DOHH2 (cell line): Measurements from ENCODE around the gene OTUD6A.

Experiments
- H3F3A ChIP-seq: fragments of 200-600 bp; sonication (generic), shearing (Covaris generic); 2 replicates; pipeline ENCODE4 v1.6.0; 2016; ENCODE audit warnings: antibody characterized with exemption, mild to moderate bottlenecking; ENCODE audit not compliant: control insufficient read depth, insufficient read depth
- H3K27ac ChIP-seq: fragments of 200-600 bp; sonication (generic); 2 replicates; pipeline ENCODE4 v1.5.1; 2014; ENCODE audit warnings: low read depth, mild to moderate bottlenecking, low read length, moderate library complexity
- H3K27me3 ChIP-seq: fragments of 200-600 bp; sonication (generic); 2 replicates; pipeline ENCODE4 v1.6.1; 2014; ENCODE audit warnings: mild to moderate bottlenecking, low read length, mixed read lengths; ENCODE audit not compliant: control insufficient read depth
- H3K36me3 ChIP-seq: fragments of 200-600 bp; sonication (generic); 2 replicates; pipeline ENCODE4 v1.6.1; 2014; ENCODE audit warnings: mild to moderate bottlenecking, low read length, moderate library complexity, mixed read lengths; ENCODE audit not compliant: control insufficient read depth
- H3K4me1 ChIP-seq: fragments of 200-600 bp; sonication (generic); 2 replicates; pipeline ENCODE4 v1.6.1; 2014; ENCODE audit warnings: mild to moderate bottlenecking, low read length, mixed read lengths; ENCODE audit not compliant: control insufficient read depth
- H3K4me2 ChIP-seq: fragments of 200-600 bp; sonication (generic); 2 replicates; pipeline ENCODE4 v1.6.0; 2014; ENCODE audit warnings: mild to moderate bottlenecking, low read length, moderate library complexity
- H3K4me3 ChIP-seq: fragments of 200-600 bp; sonication (generic); 2 replicates; pipeline ENCODE4 v1.5.1; 2014; ENCODE audit warnings: mild to moderate bottlenecking, low read length, mixed read lengths
- H3K79me2 ChIP-seq: fragments of 200-600 bp; sonication (generic); 2 replicates; pipeline ENCODE4 v1.6.1; 2014; ENCODE audit warnings: mild to moderate bottlenecking, low read length, mixed read lengths; ENCODE audit not compliant: control insufficient read depth
- H3K9me2 ChIP-seq: fragments of 200-600 bp; sonication (generic); replicated peaks from 2 replicates; pipeline ENCODE4 v1.6.1; 2014; ENCODE audit warnings: mild to moderate bottlenecking, low read length, mixed read lengths; ENCODE audit not compliant: control insufficient read depth
- H3K9me3 ChIP-seq: fragments of 200-600 bp; sonication (generic); 2 replicates; pipeline ENCODE4 v1.6.1; 2014; ENCODE audit warnings: antibody characterized with exemption, low read length, mixed read lengths; ENCODE audit not compliant: control insufficient read depth, insufficient read depth
- H4K20me1 ChIP-seq: fragments of 200-600 bp; sonication (generic); 2 replicates; pipeline ENCODE4 v1.6.0; 2014; ENCODE audit warnings: low read depth, mild to moderate bottlenecking, antibody characterized with exemption, low read length, moderate library complexity; ENCODE audit not compliant: control insufficient read depth, insufficient read depth
- CTCF ChIP-seq: fragments of 200-600 bp; sonication (generic); IDR thresholded peaks from one replicate; pipeline ENCODE4 v1.5.1; 2014; ENCODE audit warnings: antibody characterized with exemption, mild to moderate bottlenecking, low read depth, low read length; ENCODE audit not compliant: poor library complexity, severe bottlenecking
- EZH2phosphoT487 ChIP-seq: fragments of 200-600 bp; sonication (generic); IDR thresholded peaks from 2 replicates; pipeline ENCODE4 v1.6.1; 2017; ENCODE audit warnings: borderline replicate concordance, mild to moderate bottlenecking, antibody characterized with exemption, low read length, moderate library complexity, mixed read lengths

OTUD6A gene

GRCh38 chrX:70038515-70038914 is 23.7 kb upstream of the OTUD6A start:
- Histone ChIP-seq H3F3A (no peaks in the 10 kb centered on the region), H3K36me3 (no peaks in the 10 kb centered on the region), H3K4me1 (no peaks in the 10 kb centered on the region), H3K4me2 (no peak overlapping the region), H3K79me2 (no peaks in the 10 kb centered on the region), H3K9me2 (no peaks in the 10 kb centered on the region), H3K27ac (no peak overlapping the region), H4K20me1 (no peaks in the 10 kb centered on the region), H3K9me3 (no peaks in the 10 kb centered on the region), H3K4me3 (no peak overlapping the region), H3K27me3 (no peaks in the 10 kb centered on the region)
- TF ChIP-seq EZH2phosphoT487 (no peak), CTCF (no peak)

- Histone ChIP-seq H3K79me2 (no peaks in the 10 kb centered on the region), H3K9me3 (no peaks in the 10 kb centered on the region), H3K4me3 (no peak overlapping the region), H3K27ac (no peak overlapping the region), H3F3A (no peaks in the 10 kb centered on the region), H3K4me2 (no peak overlapping the region), H3K36me3 (no peaks in the 10 kb centered on the region), H4K20me1 (no peaks in the 10 kb centered on the region), H3K4me1 (no peaks in the 10 kb centered on the region), H3K9me2 (no peaks in the 10 kb centered on the region), H3K27me3 (no peaks in the 10 kb centered on the region)
- TF ChIP-seq CTCF, result no peak
- TF ChIP-seq EZH2phosphoT487, result no peak
Observed at GRCh38 chrX:70038951-70039350, 23.3 kb upstream of the OTUD6A start.

GRCh38 chrX:70039758-70040157 is 22.5 kb upstream of the OTUD6A start:
- H3K4me1 ChIP-seq, result no peaks in the 10 kb centered on the region
- TF ChIP-seq CTCF (no peak), EZH2phosphoT487 (no peak)
- no peaks in the 10 kb centered on the region for H3K9me2 ChIP-seq
- no peaks in the 10 kb centered on the region for H3K9me3 ChIP-seq
- no peaks in the 10 kb centered on the region for H3F3A ChIP-seq
- H3K4me2 ChIP-seq, result no peak overlapping the region
- no peaks in the 10 kb centered on the region for H3K36me3 ChIP-seq
- H3K27me3 ChIP-seq, result no peaks in the 10 kb centered on the region
- no peak overlapping the region for H3K27ac ChIP-seq
- no peak overlapping the region for H3K4me3 ChIP-seq
- no peaks in the 10 kb centered on the region for H3K79me2 ChIP-seq
- no peaks in the 10 kb centered on the region for H4K20me1 ChIP-seq

DNA sequence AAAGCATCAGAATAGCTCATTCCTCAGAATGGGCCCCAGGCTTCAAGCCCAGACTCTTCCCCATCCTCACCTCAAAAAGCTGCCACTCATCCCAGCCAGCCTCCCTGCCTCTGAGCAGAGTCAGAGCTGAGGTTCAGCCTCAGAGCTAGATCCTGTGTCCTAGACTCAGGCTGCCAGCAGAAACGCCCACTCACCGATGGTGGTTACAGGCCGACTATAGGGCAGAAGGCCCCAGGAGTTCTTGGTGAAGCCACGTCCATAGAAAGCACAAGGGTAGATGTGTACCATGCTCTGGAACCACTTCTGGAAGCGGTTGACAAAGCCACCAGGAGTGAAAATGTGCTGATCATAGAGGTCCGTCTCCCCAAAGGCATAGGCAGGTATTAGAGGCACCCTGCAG is 20.3 kb upstream of the OTUD6A start:
- H3K4me2 ChIP-seq, result no peak overlapping the region

More for the DNA sequence above, 20.3 kb upstream of the OTUD6A start:
- H3F3A ChIP-seq, result no peaks in the 10 kb centered on the region
- H3K79me2 ChIP-seq, result no peaks in the 10 kb centered on the region
- no peak overlapping the region for H3K27ac ChIP-seq
- no peaks in the 10 kb centered on the region for H3K36me3 ChIP-seq
- no peaks in the 10 kb centered on the region for H3K9me2 ChIP-seq
- H3K9me3 ChIP-seq, result no peaks in the 10 kb centered on the region
- TF ChIP-seq CTCF, result no peak
- no peak for TF ChIP-seq EZH2phosphoT487
- no peaks in the 10 kb centered on the region for H3K27me3 ChIP-seq
- no peaks in the 10 kb centered on the region for H4K20me1 ChIP-seq
- H3K4me3 ChIP-seq, result no peak overlapping the region
- H3K4me1 ChIP-seq, result no peaks in the 10 kb centered on the region
